GM12873 (cell line): Measurements from ENCODE around the gene ZNF565.

Experiments used
- CTCF ChIP-seq: IDR thresholded peaks from 2 replicates; pipeline ENCODE4 v1.5.1; 2012; ENCODE audit warnings: low read depth, mild to moderate bottlenecking, moderate library complexity, low read length, control low read depth; ENCODE audit not compliant: insufficient read depth; ENCODE audit errors: missing control alignments

ZNF565 gene

GRCh38 chr19:36152352-36153091 is 61.9 kb downstream of the ZNF565 start, which contains the start of gene COX7A1:
Gene COX7A1 (minus strand): TSS chr19:36152447. CDS start chr19:36152407, 40 bp downstream.
- no peak for TF ChIP-seq CTCF

DNA sequence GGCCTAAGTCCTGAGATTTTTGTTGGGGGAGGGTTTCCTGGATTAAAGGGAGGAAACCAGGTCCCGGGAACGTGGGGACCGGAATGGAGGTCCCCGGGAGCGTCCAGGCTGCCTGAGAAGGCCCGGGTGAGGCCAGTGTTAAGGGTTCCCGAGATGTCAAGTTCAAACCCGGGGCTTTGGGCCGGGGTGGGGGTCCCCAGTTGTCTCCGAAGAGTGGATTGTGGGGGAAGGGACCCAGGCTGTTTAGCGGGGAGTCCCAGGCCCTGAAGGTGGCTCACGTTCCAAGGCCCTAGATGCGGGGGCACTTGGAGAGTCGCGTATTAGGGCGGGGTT is 62.5 kb downstream of the ZNF565 start:
- no peak for TF ChIP-seq CTCF

DNA sequence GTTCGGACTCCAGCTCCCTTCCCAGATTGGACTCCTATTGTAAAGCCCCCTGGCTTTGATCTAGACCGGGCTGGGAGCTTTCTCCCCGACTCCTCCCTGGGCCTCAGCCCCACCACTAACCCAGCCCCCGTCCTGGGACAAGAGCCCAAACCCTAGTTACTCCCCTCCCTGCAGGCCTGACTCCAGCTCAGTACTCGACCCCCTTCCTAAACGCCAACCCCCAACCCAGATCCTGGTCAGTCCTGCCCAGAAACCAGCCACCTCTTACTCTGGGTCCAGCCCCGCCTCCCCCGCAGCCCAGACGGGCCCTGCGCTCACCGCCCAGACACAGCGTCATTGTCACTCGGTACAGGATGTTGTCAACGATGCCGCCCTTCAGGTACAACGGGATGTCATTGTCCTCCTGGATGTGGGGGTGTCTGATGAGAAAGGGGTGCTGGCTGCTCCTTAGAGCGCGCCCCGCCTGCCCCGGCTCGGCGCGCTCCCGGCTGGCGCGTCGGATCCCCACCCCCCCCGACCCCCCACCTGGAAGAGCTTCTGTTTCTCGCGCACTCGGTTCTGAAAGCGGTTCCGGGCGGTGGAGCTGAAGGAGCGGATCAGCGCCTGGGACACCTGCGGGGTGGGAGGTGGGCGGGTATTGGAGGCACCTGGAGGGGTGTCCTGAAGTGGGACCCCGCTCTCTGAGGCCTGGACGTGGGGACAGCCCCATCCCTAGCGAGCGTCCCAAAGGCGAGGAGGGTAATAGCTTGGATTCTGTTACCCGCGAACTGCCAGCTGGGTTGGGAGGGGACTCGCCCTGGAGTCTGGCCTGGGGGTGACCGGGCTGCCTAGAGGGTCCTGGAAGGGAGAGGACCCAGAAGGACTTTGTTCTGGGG is 63.1 kb downstream of the ZNF565 start:
- TF ChIP-seq CTCF, result no peak

- TF ChIP-seq CTCF, result no peak
Measured at GRCh38 chr19:36150586-36150985, 63.9 kb downstream of the ZNF565 start.

GRCh38 chr19:36149673-36150406 is 64.6 kb downstream of the ZNF565 start:
- no peak for TF ChIP-seq CTCF

GRCh38 chr19:36144624-36145023 is 69.8 kb downstream of the ZNF565 start:
- TF ChIP-seq CTCF, result no peak

DNA sequence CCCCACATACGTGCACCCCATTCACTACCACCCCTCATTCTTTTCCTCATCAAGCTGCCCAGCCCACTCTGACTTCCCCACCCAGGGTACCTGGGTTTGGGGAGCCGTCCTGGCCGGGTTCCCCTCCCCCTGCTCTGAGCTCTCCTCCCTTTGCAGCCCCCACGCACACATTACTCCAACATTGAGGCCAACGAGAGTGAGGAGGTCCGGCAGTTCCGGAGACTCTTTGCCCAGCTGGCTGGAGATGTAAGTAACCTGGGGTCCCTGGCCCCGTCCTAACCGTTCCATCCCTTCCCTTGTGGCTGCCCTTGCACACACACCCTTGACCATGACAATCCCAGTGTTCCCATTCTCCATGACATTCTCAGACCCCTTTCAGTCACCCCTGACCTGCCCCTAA is 72.0 kb downstream of the ZNF565 start:
- no peak for TF ChIP-seq CTCF
